ENCODE measurements around the gene ZRANB3.

DNA sequence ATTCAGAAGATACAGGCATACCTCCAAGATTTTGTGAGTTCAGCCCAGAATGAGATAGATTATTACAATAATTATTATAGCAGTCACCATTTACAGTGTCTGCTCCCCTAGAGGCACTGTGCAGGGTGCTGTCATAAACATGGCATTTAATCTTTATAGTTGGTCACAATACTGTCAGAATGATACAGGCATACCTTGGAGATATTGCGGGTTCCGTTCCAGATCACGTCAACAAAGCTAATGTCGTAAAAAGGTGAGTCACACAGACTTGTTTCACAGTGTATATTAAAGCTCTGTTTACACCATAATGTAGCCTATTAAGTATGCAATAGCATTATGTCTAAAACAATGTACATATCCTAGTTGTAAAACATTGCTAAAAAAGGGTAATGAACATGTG lies 45.6 kb downstream of the ZRANB3 start:
- TF ChIP-seq GLI4 (tag by site-specific recombination; IDR thresholded peaks at IDR 0.05) = no peak
- no peak for TF ChIP-seq ZNF362 (tag by site-specific recombination; IDR thresholded peaks at IDR 0.05)
- TF ChIP-seq ZBTB21 (tag by site-specific recombination; IDR thresholded peaks at IDR 0.05) = no peak
- TF ChIP-seq ZNF302 (tag by site-specific recombination; IDR thresholded peaks at IDR 0.05; ENCODE audit: low read depth) = no peak
